A549 (cell line): ENCODE measurements around the gene DNMT1. TPM values are rescaled to one million over a fixed set of nuclear protein-coding genes. Genes with fewer than 3 reads are reported as not detected.

Experiments
- ATAC-seq, 2 experiments: fragments of 200-7000 bp in 1 of 2; fragments of >200 bp in 1 of 2; cut with Nextera tagmentation in 1 of 2; cut with Tn5 transposase in 1 of 2; 3 replicates each; pipeline versions ENCODE4 v1.8.0 to v1.9.1; 2018 to 2020; ENCODE audit warnings: mild to moderate bottlenecking in 1 of 2, moderate library complexity in 1 of 2
- CTCF ChIA-PET: fragments of 300-600 bp; sonication (Branson Sonifier 250); formaldehyde crosslinking; extraction: SDS; loops from one replicate; lab custom pipeline; 2021; ENCODE audit warnings: antibody characterized with exemption, inconsistent platforms; lab: Yijun Ruan, JAX
- POLR2A ChIA-PET: fragments of 350-600 bp; formaldehyde crosslinking; extraction: SDS; loops from one replicate; lab custom pipeline; 2021; ENCODE audit warnings: antibody characterized with exemption, inconsistent platforms; lab: Yijun Ruan, JAX
- DNase-seq, 2 experiments: peaks; one replicate each; pipeline versions ENCODE4 v3.0.0 to v3.0.0-alpha.2; 2011 to 2016; ENCODE audit warnings: low read depth in 1 of 2, low spot score in 1 of 2
- FAIRE-seq: peaks from 2 replicates; lab custom pipeline; 2011; peaks lifted over from hg19 to GRCh38; lab: Jason Lieb, UNC
- H3K27ac ChIP-seq, 2 experiments: fragments of >200 bp; sonication (Bioruptor Twin); formaldehyde crosslinking; 3 replicates each; pipeline ENCODE4 v1.5.1; 2016 to 2017
- H3K4me1 ChIP-seq: fragments of >200 bp; sonication (Bioruptor Twin); formaldehyde crosslinking; 3 replicates; pipeline ENCODE4 v1.6.1; 2016
- H3K4me2 ChIP-seq: fragments of >200 bp; sonication (Bioruptor Twin); formaldehyde crosslinking; 3 replicates; pipeline ENCODE4 v1.6.1; 2016
- H3K4me3 ChIP-seq: fragments of >200 bp; sonication (Bioruptor Twin); formaldehyde crosslinking; 3 replicates; pipeline ENCODE4 v1.5.1; 2016
- H3K9me3 ChIP-seq: fragments of >200 bp; sonication (Bioruptor Twin); formaldehyde crosslinking; 3 replicates; pipeline ENCODE4 v1.6.1; 2016
- BCL3 ChIP-seq: fragments of >200 bp; sonication (Bioruptor Twin); formaldehyde crosslinking; IDR thresholded peaks from 3 replicates; pipeline ENCODE4 v1.6.1; 2016
- CBX2 ChIP-seq: fragments of 200-600 bp; sonication (generic); IDR thresholded peaks from 2 replicates; pipeline ENCODE4 v1.6.1; 2016; ENCODE audit warnings: low read depth, mild to moderate bottlenecking, borderline replicate concordance
- CBX8 ChIP-seq: fragments of 200-600 bp; sonication (generic); IDR thresholded peaks from 2 replicates; pipeline ENCODE4 v1.6.1; 2016
- CEBPB ChIP-seq, 2 experiments: fragments of >200 bp in 1 of 2; sonication (Bioruptor Twin) in 1 of 2; formaldehyde crosslinking in 1 of 2; IDR thresholded peaks; 2 replicates each; pipeline ENCODE4 v1.6.1; 2012 to 2016
- ELK1 ChIP-seq: fragments of 150-350 bp; IDR thresholded peaks from 2 replicates; pipeline ENCODE4 v1.6.1; 2014; ENCODE audit warnings: low read depth, mild to moderate bottlenecking, low read length
- ESRRA ChIP-seq: fragments of 150-350 bp; IDR thresholded peaks from 2 replicates; pipeline ENCODE4 v1.6.1; 2014; ENCODE audit warnings: mild to moderate bottlenecking, low read length, borderline replicate concordance
- FOXS1 ChIP-seq: fragments of 250-450 bp; sonication (Bioruptor Pico); IDR thresholded peaks from 2 replicates; pipeline ENCODE4 v1.5.0; 2020; ENCODE audit warnings: mild to moderate bottlenecking, moderate library complexity
- GATA3 ChIP-seq: IDR thresholded peaks from 2 replicates; pipeline ENCODE4 v1.6.1; 2012; ENCODE audit warnings: borderline replicate concordance
- HOXB13 ChIP-seq: fragments of 250-450 bp; sonication (Bioruptor Pico); IDR thresholded peaks from 2 replicates; pipeline ENCODE4 v1.5.0; 2020; ENCODE audit warnings: low read depth, mild to moderate bottlenecking, moderate library complexity
- HOXB5 ChIP-seq: fragments of 250-450 bp; sonication (Bioruptor Pico); IDR thresholded peaks from 2 replicates; pipeline ENCODE4 v1.5.0; 2020; ENCODE audit warnings: mild to moderate bottlenecking, moderate library complexity
- JUN ChIP-seq, 2 experiments: fragments of >200 bp; sonication (Bioruptor Twin); formaldehyde crosslinking; IDR thresholded peaks; 2 replicates in 1 of 2; 3 replicates in 1 of 2; pipeline ENCODE4 v1.6.1; 2016 to 2017
- JUNB ChIP-seq: fragments of >200 bp; sonication (Bioruptor Twin); formaldehyde crosslinking; IDR thresholded peaks from 2 replicates; pipeline ENCODE4 v1.6.1; 2016
- KDM1A ChIP-seq: fragments of 200-600 bp; sonication (generic); IDR thresholded peaks from 2 replicates; pipeline ENCODE4 v1.6.1; 2016; ENCODE audit warnings: low read depth, mild to moderate bottlenecking
- KDM5A ChIP-seq: fragments of 200-600 bp; sonication (generic); IDR thresholded peaks from 2 replicates; pipeline ENCODE4 v1.6.1; 2016; ENCODE audit warnings: antibody characterized with exemption, mild to moderate bottlenecking
- MAZ ChIP-seq: fragments of 150-350 bp; IDR thresholded peaks from 2 replicates; pipeline ENCODE4 v1.6.1; 2014; ENCODE audit warnings: antibody characterized with exemption, low read depth, low read length, borderline replicate concordance
- NPAS2 ChIP-seq: fragments of 250-450 bp; sonication (Bioruptor Pico); IDR thresholded peaks from 2 replicates; pipeline ENCODE4 v1.8.0; 2022; ENCODE audit warnings: mild to moderate bottlenecking, moderate library complexity, borderline replicate concordance
- PHF8 ChIP-seq: fragments of 200-600 bp; sonication (generic); IDR thresholded peaks from 2 replicates; pipeline ENCODE4 v1.6.1; 2016; ENCODE audit warnings: low read depth, mild to moderate bottlenecking, antibody characterized with exemption, moderate library complexity, borderline replicate concordance
- POLR2A ChIP-seq: IDR thresholded peaks from 2 replicates; pipeline ENCODE4 v1.6.1; 2012; ENCODE audit warnings: mild to moderate bottlenecking, low read length
- POLR2AphosphoS2 ChIP-seq: conservative IDR thresholded peaks from 2 replicates; pipeline ENCODE4 v1.6.1; 2012; ENCODE audit warnings: low read length, improper control_type of control experiment, inconsistent platforms
- RAD21 ChIP-seq, 2 experiments: fragments of >200 bp in 1 of 2; sonication (Bioruptor Twin) in 1 of 2; formaldehyde crosslinking in 1 of 2; IDR thresholded peaks in 1 of 2; conservative IDR thresholded peaks in 1 of 2; 2 replicates in 1 of 2; 3 replicates in 1 of 2; pipeline ENCODE4 v1.6.1; 2012 to 2018; ENCODE audit warnings: inconsistent platforms in 1 of 2
- RCOR1 ChIP-seq: fragments of 150-350 bp; IDR thresholded peaks from 2 replicates; pipeline ENCODE4 v1.6.1; 2014; ENCODE audit warnings: antibody characterized with exemption, low read length, low read depth
- SREBF2 ChIP-seq: fragments of 450-650 bp; IDR thresholded peaks from 2 replicates; pipeline ENCODE4 v1.6.1; 2014; ENCODE audit warnings: mild to moderate bottlenecking, moderate library complexity
- TFCP2L1 ChIP-seq: fragments of 250-450 bp; sonication (Bioruptor Pico); IDR thresholded peaks from 2 replicates; pipeline ENCODE4 v1.5.0; 2021; ENCODE audit warnings: mild to moderate bottlenecking
- ZFP36 ChIP-seq: fragments of 450-650 bp; IDR thresholded peaks from 2 replicates; pipeline ENCODE4 v1.6.1; 2014; ENCODE audit warnings: borderline replicate concordance; ENCODE audit not compliant: partially characterized antibody
- WGBS: methylation state at CpG from one replicate; pipeline ENCODE4 v1.1.6; 2017; ENCODE audit errors: missing lambda C conversion rate; 5-methylcytosine and 5-hydroxymethylcytosine counted together
- polyA minus RNA-seq: library from RNA; depleted of rRNA, polyadenylated mRNA; stranded (reverse); fragments of >200 nt; gene quantifications from 2 replicates; pipeline ENCODE4 v1.2.3, GENCODE V29; 2011; rRNA and poly(A)+ RNA removed
- polyA plus RNA-seq, 4 experiments: library from polyadenylated mRNA; depleted of rRNA in 3 of 4; stranded (reverse); fragments of >200 nt; fragmentation: RNase III in 1 of 4; extraction: RNeasy Plus Mini Kit Qiagen cat#74134 plus additional on column Dnase treatment in 1 of 4; gene quantifications; 2 replicates in 3 of 4; 3 replicates in 1 of 4; pipeline ENCODE4 v1.2.3, GENCODE V29; 2011 to 2017
- TF ChIP-seq, protein P1 (sequence below): fragments of 250-450 bp; sonication (Bioruptor Pico); IDR thresholded peaks from 2 replicates; pipeline ENCODE4 v1.5.0; 2020; ENCODE audit warnings: low read depth, mild to moderate bottlenecking, moderate library complexity
- TF ChIP-seq, protein P2 (sequence below): IDR thresholded peaks from 2 replicates; pipeline ENCODE4 v1.6.1; 2012
- TF ChIP-seq, protein P3 (sequence below): fragments of 450-650 bp; IDR thresholded peaks from 2 replicates; pipeline ENCODE4 v1.6.1; 2014; ENCODE audit warnings: antibody characterized with exemption
- TF ChIP-seq, protein P4 (sequence below): fragments of >200 bp; sonication (Bioruptor Twin); formaldehyde crosslinking; IDR thresholded peaks from 2 replicates; pipeline ENCODE4 v1.6.1; 2016
- TF ChIP-seq, protein P5 (sequence below): fragments of 200-600 bp; sonication (generic); IDR thresholded peaks from 2 replicates; pipeline ENCODE4 v1.6.1; 2016; ENCODE audit warnings: antibody characterized with exemption, mild to moderate bottlenecking, moderate library complexity
- TF ChIP-seq, protein P6 (sequence below): IDR thresholded peaks from 2 replicates; pipeline ENCODE4 v1.6.1; 2012; ENCODE audit warnings: low read depth, borderline replicate concordance

The DNMT1 gene
- 85.2 and 86.2 TPM in 2 replicates for polyA plus RNA-seq (2011; rRNA removed)
- 71.1 and 74.6 TPM in 2 replicates for polyA plus RNA-seq (2012; cell fraction: cytosol; rRNA removed)
- polyA plus RNA-seq (2012; cell fraction: nucleus; rRNA removed) = 248 and 288 TPM in 2 replicates
- polyA plus RNA-seq (2017; fragmentation: RNase III; extraction: RNeasy Plus Mini Kit Qiagen cat#74134 plus additional on column Dnase treatment) = 85.2 to 90.5 TPM (median 86.3 TPM) in 3 replicates
- 61.2 and 93.2 TPM in 2 replicates for polyA minus RNA-seq

DNA sequence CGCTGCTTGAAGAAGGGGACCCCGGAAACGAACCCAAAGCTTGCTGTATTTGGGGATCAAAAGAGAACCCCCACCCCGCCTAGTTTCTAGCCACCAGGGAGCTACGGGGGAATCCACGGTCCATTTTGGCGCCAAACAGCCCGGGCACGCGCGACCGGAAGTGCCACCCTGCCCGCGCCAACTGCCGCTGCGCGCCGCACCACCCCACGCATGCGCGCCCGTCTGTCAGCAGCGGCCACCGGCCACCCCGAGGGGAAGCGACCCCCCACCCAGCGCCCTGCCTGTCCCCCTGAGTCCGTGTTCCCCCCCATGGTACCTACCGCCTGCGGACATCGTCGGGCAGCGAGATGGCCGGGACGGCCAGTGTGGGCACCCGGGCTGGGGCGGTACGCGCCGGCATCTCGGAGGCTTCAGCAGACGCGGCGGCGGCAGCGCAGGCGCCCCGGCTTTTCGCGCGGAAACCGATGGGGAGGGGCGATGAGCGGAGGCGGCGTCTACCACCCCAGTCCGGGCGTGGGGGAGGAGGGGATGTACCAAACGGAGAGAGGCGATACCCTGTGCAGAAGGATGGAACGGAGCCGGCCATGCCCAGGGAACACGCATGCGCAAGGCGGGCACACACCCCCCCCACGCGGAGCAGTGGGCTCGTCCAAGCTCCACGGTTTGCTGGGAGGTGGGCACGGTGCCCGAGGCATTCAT, at the start of gene DNMT1:
Gene DNMT1, minus strand, starts transcription at position 454 of the 699 bp plus-strand sequence. Its CDS starts 54 bp downstream, at position 400.
- DNase-seq (peak; percentile 96 to 99), ATAC-seq (peak; percentile 97), FAIRE-seq (no peak)
- peak within 1 kb of the TSS; percentile 98 for H3K4me2 ChIP-seq
- peaks cover 16% of the 10 kb centered on the region for H3K4me1 ChIP-seq
- ChIA-PET POLR2A (interaction anchor here (0.5 kb wide), 1 partner anchor 30 kb away, joined by 4 read pairs; no protein-coding TSS in a partner anchor), CTCF (interaction anchor here (0.7 to 1.1 kb wide), 5 partner anchors 13 to 195 kb away, joined by 3 to 5 read pairs (median 3); no protein-coding TSS in a partner anchor)
- 0% methylated on average over 19 of the region's 71 CpGs for WGBS
- H3K9me3 ChIP-seq = no peaks in the 10 kb centered on the region
- H3K27ac ChIP-seq = peak within 1 kb of the TSS; percentile 86 to 100
- peak within 1 kb of the TSS; percentile 84 for H3K4me3 ChIP-seq
- TF ChIP-seq, protein P1, sequence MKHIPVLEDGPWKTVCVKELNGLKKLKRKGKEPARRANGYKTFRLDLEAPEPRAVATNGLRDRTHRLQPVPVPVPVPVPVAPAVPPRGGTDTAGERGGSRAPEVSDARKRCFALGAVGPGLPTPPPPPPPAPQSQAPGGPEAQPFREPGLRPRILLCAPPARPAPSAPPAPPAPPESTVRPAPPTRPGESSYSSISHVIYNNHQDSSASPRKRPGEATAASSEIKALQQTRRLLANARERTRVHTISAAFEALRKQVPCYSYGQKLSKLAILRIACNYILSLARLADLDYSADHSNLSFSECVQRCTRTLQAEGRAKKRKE (CRISPR knock-in tag) = no peak
- TF ChIP-seq CEBPB (IDR thresholded peaks at IDR 0.05) (no peak), RAD21 (conservative IDR thresholded peaks at IDR 0.05 in 1 of 2, IDR thresholded peaks at IDR 0.05 in 1 of 2) (no peak), JUN (IDR thresholded peaks at IDR 0.05) (peak; percentile 51 to 92; a peak in 3 of 5 replicates), ZFP36 (no peak), CBX2 (no peak), ESRRA (no peak), KDM5A (0 out of 2 replicates have a peak, but pooled peaks have one; percentile 25), HOXB5 (CRISPR knock-in tag) (no peak), FOXS1 (CRISPR knock-in tag) (no peak), ELK1 (0 out of 2 replicates have a peak, but pooled peaks have one; percentile 33), JUNB (no peak), POLR2AphosphoS2 (no peak), PHF8 (no peak), CBX8 (no peak), GATA3 (peak; percentile 89), MAZ (no peak), BCL3 (peak; percentile 62; the same call in 1 of the 3 replicates), POLR2A (peak; percentile 65), NPAS2 (no peak), HOXB13 (CRISPR knock-in tag) (no peak), KDM1A (no peak), TFCP2L1 (CRISPR knock-in tag) (no peak), RCOR1 (no peak), SREBF2 (no peak)
- TF ChIP-seq, protein P2, sequence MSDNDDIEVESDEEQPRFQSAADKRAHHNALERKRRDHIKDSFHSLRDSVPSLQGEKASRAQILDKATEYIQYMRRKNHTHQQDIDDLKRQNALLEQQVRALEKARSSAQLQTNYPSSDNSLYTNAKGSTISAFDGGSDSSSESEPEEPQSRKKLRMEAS = peak; percentile 74; the same call in 1 of the 2 replicates
- TF ChIP-seq, protein P3, sequence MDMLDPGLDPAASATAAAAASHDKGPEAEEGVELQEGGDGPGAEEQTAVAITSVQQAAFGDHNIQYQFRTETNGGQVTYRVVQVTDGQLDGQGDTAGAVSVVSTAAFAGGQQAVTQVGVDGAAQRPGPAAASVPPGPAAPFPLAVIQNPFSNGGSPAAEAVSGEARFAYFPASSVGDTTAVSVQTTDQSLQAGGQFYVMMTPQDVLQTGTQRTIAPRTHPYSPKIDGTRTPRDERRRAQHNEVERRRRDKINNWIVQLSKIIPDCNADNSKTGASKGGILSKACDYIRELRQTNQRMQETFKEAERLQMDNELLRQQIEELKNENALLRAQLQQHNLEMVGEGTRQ = no peak
- TF ChIP-seq, protein P4, sequence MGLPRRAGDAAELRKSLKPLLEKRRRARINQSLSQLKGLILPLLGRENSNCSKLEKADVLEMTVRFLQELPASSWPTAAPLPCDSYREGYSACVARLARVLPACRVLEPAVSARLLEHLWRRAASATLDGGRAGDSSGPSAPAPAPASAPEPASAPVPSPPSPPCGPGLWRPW = no peak
- TF ChIP-seq, protein P5, sequence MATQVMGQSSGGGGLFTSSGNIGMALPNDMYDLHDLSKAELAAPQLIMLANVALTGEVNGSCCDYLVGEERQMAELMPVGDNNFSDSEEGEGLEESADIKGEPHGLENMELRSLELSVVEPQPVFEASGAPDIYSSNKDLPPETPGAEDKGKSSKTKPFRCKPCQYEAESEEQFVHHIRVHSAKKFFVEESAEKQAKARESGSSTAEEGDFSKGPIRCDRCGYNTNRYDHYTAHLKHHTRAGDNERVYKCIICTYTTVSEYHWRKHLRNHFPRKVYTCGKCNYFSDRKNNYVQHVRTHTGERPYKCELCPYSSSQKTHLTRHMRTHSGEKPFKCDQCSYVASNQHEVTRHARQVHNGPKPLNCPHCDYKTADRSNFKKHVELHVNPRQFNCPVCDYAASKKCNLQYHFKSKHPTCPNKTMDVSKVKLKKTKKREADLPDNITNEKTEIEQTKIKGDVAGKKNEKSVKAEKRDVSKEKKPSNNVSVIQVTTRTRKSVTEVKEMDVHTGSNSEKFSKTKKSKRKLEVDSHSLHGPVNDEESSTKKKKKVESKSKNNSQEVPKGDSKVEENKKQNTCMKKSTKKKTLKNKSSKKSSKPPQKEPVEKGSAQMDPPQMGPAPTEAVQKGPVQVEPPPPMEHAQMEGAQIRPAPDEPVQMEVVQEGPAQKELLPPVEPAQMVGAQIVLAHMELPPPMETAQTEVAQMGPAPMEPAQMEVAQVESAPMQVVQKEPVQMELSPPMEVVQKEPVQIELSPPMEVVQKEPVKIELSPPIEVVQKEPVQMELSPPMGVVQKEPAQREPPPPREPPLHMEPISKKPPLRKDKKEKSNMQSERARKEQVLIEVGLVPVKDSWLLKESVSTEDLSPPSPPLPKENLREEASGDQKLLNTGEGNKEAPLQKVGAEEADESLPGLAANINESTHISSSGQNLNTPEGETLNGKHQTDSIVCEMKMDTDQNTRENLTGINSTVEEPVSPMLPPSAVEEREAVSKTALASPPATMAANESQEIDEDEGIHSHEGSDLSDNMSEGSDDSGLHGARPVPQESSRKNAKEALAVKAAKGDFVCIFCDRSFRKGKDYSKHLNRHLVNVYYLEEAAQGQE = no peak
- TF ChIP-seq, protein P6, sequence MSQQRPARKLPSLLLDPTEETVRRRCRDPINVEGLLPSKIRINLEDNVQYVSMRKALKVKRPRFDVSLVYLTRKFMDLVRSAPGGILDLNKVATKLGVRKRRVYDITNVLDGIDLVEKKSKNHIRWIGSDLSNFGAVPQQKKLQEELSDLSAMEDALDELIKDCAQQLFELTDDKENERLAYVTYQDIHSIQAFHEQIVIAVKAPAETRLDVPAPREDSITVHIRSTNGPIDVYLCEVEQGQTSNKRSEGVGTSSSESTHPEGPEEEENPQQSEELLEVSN = peak; percentile 49; the same call in 1 of the 2 replicates
